Lower leg skin (tissue), 4 donors: ENCODE data around the gene STX4. TPM values are rescaled to one million over a fixed set of nuclear protein-coding genes. Genes with fewer than 3 reads are reported as not detected.

Experiments used
- DNase-seq, 2 donors: peaks; one replicate each; pipeline ENCODE4 v3.0.0-alpha.2; 2019; ENCODE audit warnings: low spot score in 2 of 2
- H3K4me3 ChIP-seq: fragments of 200-600 bp; sonication (generic); 2 replicates; pipeline ENCODE4 v1.5.1; 2017; ENCODE audit warnings: mild to moderate bottlenecking, low read depth; ENCODE audit not compliant: poor library complexity, severe bottlenecking
- CTCF ChIP-seq, 3 donors: fragments of 450-650 bp; IDR thresholded peaks; one replicate each; pipeline ENCODE4 v1.5.1; 2016; ENCODE audit warnings: antibody characterized with exemption in 3 of 3, mild to moderate bottlenecking in 3 of 3, moderate library complexity in 2 of 3
- POLR2A ChIP-seq, 2 donors: fragments of 450-650 bp; IDR thresholded peaks; one replicate each; pipeline ENCODE4 v1.6.1; 2016 to 2017; ENCODE audit warnings: antibody characterized with exemption in 2 of 2, mild to moderate bottlenecking in 1 of 2, moderate library complexity in 1 of 2
- WGBS, 2 donors: methylation state at CpG; one replicate each; pipeline ENCODE4 v1.1.5; 2018; 5-methylcytosine and 5-hydroxymethylcytosine counted together
- intact Hi-C: fragments of 100-400 bp; cut with DNase I; formaldehyde crosslinking; loops from one replicate; pipeline ENCODE4 v1.15.0; 2023; ENCODE audit warnings: low total_unique reads
- total RNA-seq, 4 donors: library from RNA; depleted of rRNA; stranded (reverse); fragments of >200 nt; gene quantifications; one replicate each; pipeline ENCODE4 v1.1.0, GENCODE V29; 2016

The STX4 gene, protein sequence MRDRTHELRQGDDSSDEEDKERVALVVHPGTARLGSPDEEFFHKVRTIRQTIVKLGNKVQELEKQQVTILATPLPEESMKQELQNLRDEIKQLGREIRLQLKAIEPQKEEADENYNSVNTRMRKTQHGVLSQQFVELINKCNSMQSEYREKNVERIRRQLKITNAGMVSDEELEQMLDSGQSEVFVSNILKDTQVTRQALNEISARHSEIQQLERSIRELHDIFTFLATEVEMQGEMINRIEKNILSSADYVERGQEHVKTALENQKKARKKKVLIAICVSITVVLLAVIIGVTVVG
- total RNA-seq, result 10 to 100 TPM; 38.7 to 53.1 (median 46.4) TPM

- 1% methylated on average over 31 to 74 of the region's 75 CpGs for WGBS, 2 donors
- intact Hi-C loops, result no loop called here
- DNase-seq, result peak; percentile 98 to 100
- TF ChIP-seq POLR2A (IDR thresholded peaks at IDR 0.05), result no peak
- TF ChIP-seq CTCF (IDR thresholded peaks at IDR 0.05), result no peak
- H3K4me3 ChIP-seq, result peak within 1 kb of the TSS; percentile 93
Measured at GRCh38 chr16:31032736-31033708, at the start of gene STX4. TSS of gene STX4 (plus strand) at chr16:31033558. CDS start at chr16:31033806, 248 bp downstream.

DNA sequence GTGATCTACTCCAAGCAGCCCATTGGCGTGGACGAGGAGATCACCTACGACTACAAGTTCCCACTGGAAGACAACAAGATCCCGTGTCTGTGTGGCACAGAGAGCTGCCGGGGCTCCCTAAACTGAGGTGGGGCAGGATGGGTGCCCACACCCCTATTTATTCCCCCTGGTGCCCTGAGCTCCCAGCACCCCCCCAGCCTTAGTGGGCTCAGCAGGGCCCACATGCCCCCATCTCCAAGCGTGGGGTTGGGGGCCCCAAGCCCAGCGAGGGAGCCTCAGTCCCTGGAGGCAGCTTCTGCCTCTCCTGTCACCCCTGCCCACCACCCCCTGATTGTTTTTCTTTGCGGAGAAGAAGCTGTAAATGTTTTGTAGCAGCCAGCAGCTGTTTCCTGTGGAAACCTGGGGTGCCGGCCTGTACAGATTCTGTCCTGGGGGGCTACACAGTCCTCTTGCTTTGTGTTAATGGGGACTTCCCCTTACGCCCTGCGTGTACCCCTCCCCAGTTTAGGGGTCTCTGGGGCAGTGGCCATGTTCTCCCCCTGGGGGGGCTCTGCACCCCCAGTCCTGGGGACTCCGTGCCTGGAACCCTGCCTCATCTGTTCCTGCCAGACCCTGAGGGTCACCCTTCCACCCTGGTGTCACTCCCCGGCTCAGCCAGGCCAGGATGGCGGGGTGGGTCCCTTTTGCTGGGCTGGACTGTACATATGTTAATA lies 49.3 kb upstream of the STX4 start:
- 78 to 79% methylated on average over 14 of the region's 14 CpGs for WGBS, 2 donors
- TF ChIP-seq POLR2A (IDR thresholded peaks at IDR 0.05), result no peak
- H3K4me3 ChIP-seq, result no peak overlapping the region
- DNase-seq, result no peak
- intact Hi-C loops, result loop anchor here (5.0 to 10.0 kb wide), 3 partner anchors 161 to 888 kb away; partner anchors contain the start of genes ZNF267 and ZNF843

DNA sequence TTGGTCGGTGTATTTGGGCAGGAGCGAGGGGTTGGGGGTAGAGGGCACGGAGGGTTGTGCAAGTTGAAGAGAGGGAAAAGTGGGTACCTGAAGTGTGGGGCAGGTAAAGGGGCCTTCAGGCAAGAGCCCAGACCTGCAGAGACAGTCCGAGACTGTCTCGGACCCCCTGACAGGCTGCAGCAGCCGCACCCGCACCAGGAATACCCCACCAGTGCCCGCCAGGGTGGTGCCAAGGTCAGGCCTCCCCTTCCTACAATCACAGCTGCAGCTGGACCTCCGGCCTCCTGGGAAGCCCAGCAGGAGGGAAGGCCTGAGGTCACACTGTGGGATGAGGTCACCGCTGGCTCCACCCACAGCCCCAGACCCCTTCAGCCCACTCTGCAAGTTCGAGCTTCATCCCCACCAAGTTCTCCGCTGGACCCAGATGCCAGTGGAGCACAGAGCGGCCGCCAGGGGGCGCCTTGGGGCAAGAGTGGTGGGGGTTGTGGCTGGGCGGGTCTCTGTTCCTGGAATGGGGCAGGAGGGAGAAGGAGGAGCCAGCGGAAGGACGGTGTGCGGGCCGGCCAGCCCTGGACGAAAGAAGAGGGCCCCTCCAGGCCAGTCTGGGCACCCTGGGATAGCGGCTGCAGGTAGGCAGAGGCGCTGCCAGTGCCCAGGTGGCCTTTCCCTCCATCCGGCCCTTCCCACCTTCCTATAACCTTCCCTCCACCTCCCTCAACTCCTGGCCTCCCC lies 48.5 kb upstream of the STX4 start, which contains the start of gene HSD3B7:
TSS of gene HSD3B7 (plus strand) at position 539 of the 732 bp plus-strand sequence. CDS start 452 bp downstream, outside the sequence.
- peak; percentile 87 to 98 for DNase-seq
- intact Hi-C loops, result loop anchor here (5.0 to 10.0 kb wide), 4 partner anchors 107 to 887 kb away; partner anchors contain the start of genes VKORC1, ZNF267 and ZNF843
- 18 to 25% methylated on average over 24 of the region's 24 CpGs for WGBS, 2 donors
- TF ChIP-seq CTCF (IDR thresholded peaks at IDR 0.05) (peak in 1 of 3 donors; percentile 74), POLR2A (IDR thresholded peaks at IDR 0.05) (no peak)
- peak within 1 kb of the TSS; percentile 27 for H3K4me3 ChIP-seq

DNA sequence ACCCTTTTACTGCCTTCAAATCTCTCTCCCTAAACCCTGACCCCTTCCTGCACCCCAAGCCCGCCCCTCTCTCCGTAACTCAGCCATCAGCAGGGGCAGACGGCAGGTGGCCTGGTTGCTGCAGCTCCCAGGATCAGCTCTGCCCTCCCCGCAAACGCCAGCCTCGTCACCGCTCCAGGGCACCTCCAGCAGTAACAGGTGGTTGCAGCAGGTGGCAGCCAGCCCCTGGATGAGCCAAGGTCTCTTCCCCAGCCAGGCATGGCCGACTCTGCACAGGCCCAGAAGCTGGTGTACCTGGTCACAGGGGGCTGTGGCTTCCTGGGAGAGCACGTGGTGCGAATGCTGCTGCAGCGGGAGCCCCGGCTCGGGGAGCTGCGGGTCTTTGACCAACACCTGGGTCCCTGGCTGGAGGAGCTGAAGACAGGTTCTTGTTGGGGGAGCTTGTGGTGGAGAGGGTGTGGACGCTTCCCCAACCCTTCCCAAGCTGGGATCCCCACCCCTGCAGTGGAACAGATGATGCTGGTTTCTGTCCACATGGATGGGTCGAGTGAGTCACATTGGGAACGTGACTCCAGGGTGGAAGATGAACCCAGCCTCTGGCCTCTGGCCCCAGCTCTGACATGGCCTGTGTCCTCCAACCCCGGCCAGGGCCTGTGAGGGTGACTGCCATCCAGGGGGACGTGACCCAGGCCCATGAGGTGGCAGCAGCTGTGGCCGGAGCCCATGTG lies 47.8 kb upstream of the STX4 start:
- TF ChIP-seq POLR2A (IDR thresholded peaks at IDR 0.05) (no peak), CTCF (IDR thresholded peaks at IDR 0.05) (no peak)
- peak; percentile 67 to 91 for DNase-seq
- H3K4me3 ChIP-seq, result peak overlapping the region; percentile 27
- intact Hi-C loops, result loop anchor here (5.0 to 10.0 kb wide), 3 partner anchors 107 to 459 kb away; partner anchors contain the start of genes VKORC1 and ZNF843
- WGBS, 2 donors, result 27 to 34% methylated on average over 14 to 19 of the region's 20 CpGs
